Osteoblast (primary cell): ENCODE data around the gene NFRKB. TPM values are rescaled to one million over a fixed set of nuclear protein-coding genes. Genes with fewer than 3 reads are reported as not detected.

Experiments used
- DNase-seq: peaks from one replicate; pipeline ENCODE4 v3.0.0; 2011; ENCODE audit warnings: low spot score, mixed read lengths; ENCODE audit not compliant: insufficient read length; ENCODE audit errors: missing footprints
- H2AFZ ChIP-seq: 2 replicates; pipeline ENCODE4 v1.6.0; 2011; ENCODE audit warnings: mild to moderate bottlenecking, low read length
- H3K27ac ChIP-seq: 2 replicates; pipeline ENCODE4 v1.5.1; 2011; ENCODE audit warnings: mild to moderate bottlenecking, low read depth, low read length, moderate library complexity
- H3K27me3 ChIP-seq: 2 replicates; pipeline ENCODE4 v1.6.0; 2012; ENCODE audit warnings: mild to moderate bottlenecking, control low read depth, inconsistent platforms, low read length, moderate library complexity; ENCODE audit not compliant: insufficient read depth
- H3K36me3 ChIP-seq: 2 replicates; pipeline ENCODE4 v1.5.1; 2011; ENCODE audit warnings: mild to moderate bottlenecking, low read length, control low read depth, moderate library complexity; ENCODE audit not compliant: insufficient read depth
- H3K4me1 ChIP-seq: 2 replicates; pipeline ENCODE4 v1.5.1; 2011; ENCODE audit warnings: mild to moderate bottlenecking, low read length, control low read depth, moderate library complexity; ENCODE audit not compliant: insufficient read depth
- H3K4me2 ChIP-seq: 2 replicates; pipeline ENCODE4 v1.6.0; 2011; ENCODE audit warnings: mild to moderate bottlenecking, low read length; ENCODE audit not compliant: insufficient read depth
- H3K4me3 ChIP-seq: fragments of 200-600 bp; sonication (generic); 3 replicates; pipeline ENCODE4 v1.5.1; 2012; ENCODE audit warnings: mild to moderate bottlenecking, low read length, inconsistent platforms; ENCODE audit not compliant: insufficient read depth
- H3K79me2 ChIP-seq: 2 replicates; pipeline ENCODE4 v1.6.0; 2012; ENCODE audit warnings: mild to moderate bottlenecking, low read length, control low read depth, inconsistent platforms; ENCODE audit not compliant: insufficient read depth
- H3K9me3 ChIP-seq: 2 replicates; pipeline ENCODE4 v1.5.1; 2011; ENCODE audit warnings: low read depth, low read length, control low read depth
- H4K20me1 ChIP-seq: 2 replicates; pipeline ENCODE4 v1.6.0; 2012; ENCODE audit warnings: mild to moderate bottlenecking, low read length, control low read depth; ENCODE audit not compliant: insufficient read depth
- total RNA-seq: library from RNA; depleted of rRNA; stranded (reverse); fragments of >200 nt; gene quantifications from 2 replicates; pipeline ENCODE4 v1.2.3, GENCODE V29; 2012
- TF ChIP-seq, protein P1 (sequence below): IDR thresholded peaks from 2 replicates; pipeline ENCODE4 v1.5.1; 2011; ENCODE audit warnings: mild to moderate bottlenecking, low read depth, low read length, moderate library complexity; ENCODE audit errors: extremely low read depth

NFRKB gene
- total RNA-seq, 1 donor: 15.2 TPM

DNA sequence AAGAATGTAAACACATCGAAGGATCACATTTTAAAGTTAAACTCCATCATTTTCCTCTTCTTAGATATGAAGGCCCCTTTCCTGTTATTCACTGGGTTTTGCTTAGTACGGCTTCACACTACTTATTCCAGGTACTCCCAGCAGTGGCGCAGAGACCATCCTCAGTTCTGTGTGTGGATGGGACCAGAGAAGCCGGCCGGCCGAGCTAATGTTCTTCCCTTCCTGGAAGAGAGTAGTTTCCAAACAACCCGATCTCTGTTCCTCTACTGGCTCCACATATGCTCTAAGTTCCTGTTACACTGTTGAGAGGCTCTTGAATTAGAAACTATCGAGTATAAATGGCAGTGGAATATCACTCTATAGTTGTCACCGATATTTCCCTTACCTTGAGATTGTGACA lies 684 bp upstream of the NFRKB start:
- DNase-seq: peak; percentile 73
- H3K4me1 ChIP-seq: peaks cover 13% of the 10 kb centered on the region

GRCh38 chr11:129894278-129895125 lies 876 bp downstream of the NFRKB start:
- H3K36me3 ChIP-seq: peaks cover 17% of the 10 kb centered on the region
- no peaks in the 10 kb centered on the region for H3K27me3 ChIP-seq
- no peak for DNase-seq
- peak overlapping the region; percentile 89 for H3K4me3 ChIP-seq
- H3K4me1 ChIP-seq: peaks cover 13% of the 10 kb centered on the region
- peaks cover 5% of the 10 kb centered on the region for H4K20me1 ChIP-seq
- H3K79me2 ChIP-seq: peaks cover 18% of the 10 kb centered on the region
- peak overlapping the region; percentile 84 for H3K4me2 ChIP-seq
- peak overlapping the region; percentile 88 for H2AFZ ChIP-seq
- TF ChIP-seq, protein P1, sequence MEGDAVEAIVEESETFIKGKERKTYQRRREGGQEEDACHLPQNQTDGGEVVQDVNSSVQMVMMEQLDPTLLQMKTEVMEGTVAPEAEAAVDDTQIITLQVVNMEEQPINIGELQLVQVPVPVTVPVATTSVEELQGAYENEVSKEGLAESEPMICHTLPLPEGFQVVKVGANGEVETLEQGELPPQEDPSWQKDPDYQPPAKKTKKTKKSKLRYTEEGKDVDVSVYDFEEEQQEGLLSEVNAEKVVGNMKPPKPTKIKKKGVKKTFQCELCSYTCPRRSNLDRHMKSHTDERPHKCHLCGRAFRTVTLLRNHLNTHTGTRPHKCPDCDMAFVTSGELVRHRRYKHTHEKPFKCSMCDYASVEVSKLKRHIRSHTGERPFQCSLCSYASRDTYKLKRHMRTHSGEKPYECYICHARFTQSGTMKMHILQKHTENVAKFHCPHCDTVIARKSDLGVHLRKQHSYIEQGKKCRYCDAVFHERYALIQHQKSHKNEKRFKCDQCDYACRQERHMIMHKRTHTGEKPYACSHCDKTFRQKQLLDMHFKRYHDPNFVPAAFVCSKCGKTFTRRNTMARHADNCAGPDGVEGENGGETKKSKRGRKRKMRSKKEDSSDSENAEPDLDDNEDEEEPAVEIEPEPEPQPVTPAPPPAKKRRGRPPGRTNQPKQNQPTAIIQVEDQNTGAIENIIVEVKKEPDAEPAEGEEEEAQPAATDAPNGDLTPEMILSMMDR: no peak
- no peaks in the 10 kb centered on the region for H3K9me3 ChIP-seq
- H3K27ac ChIP-seq: peak overlapping the region; percentile 3

More for the DNA sequence above, 684 bp upstream of the NFRKB start:
- H3K27me3 ChIP-seq: no peaks in the 10 kb centered on the region
- H3K36me3 ChIP-seq: peaks cover 14% of the 10 kb centered on the region
- H4K20me1 ChIP-seq: peaks cover 5% of the 10 kb centered on the region
- H3K4me3 ChIP-seq: peak overlapping the region; percentile 89
- H3K79me2 ChIP-seq: peaks cover 18% of the 10 kb centered on the region
- H3K9me3 ChIP-seq: no peaks in the 10 kb centered on the region
- TF ChIP-seq, protein P1: no peak
- peak overlapping the region; percentile 99 for H3K4me2 ChIP-seq
- no peak overlapping the region for H3K27ac ChIP-seq
- H2AFZ ChIP-seq: peak overlapping the region; percentile 99

DNA sequence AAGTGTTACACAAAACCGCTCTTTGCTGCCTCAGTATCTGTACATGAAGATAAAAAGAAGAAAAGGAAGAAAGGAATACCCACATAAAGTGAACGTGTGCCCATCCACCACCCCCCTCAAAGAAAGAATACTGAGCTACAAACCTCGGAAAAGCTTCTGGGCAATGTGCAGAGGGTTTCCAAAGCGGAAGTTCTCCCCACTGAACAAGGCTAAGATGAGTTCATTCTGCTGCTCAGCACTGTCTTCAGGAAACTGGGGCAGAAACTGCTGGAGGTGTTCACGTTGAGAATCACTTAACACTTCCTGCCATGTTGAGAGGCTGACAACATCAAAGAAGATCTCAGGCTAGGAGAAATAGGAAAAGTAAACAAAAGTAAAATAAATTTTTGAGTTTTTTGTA lies 6.9 kb downstream of the NFRKB start:
- H3K79me2 ChIP-seq: peaks cover under 1% of the 10 kb centered on the region
- TF ChIP-seq, protein P1: no peak
- no peak for DNase-seq
- peaks cover 67% of the 10 kb centered on the region for H3K36me3 ChIP-seq
- H3K4me1 ChIP-seq: no peaks in the 10 kb centered on the region
- H3K27ac ChIP-seq: no peak overlapping the region
- no peak overlapping the region for H3K4me3 ChIP-seq
- H3K27me3 ChIP-seq: no peaks in the 10 kb centered on the region
- H4K20me1 ChIP-seq: no peaks in the 10 kb centered on the region
- H2AFZ ChIP-seq: no peak overlapping the region
- H3K9me3 ChIP-seq: no peaks in the 10 kb centered on the region
- H3K4me2 ChIP-seq: no peak overlapping the region

DNA sequence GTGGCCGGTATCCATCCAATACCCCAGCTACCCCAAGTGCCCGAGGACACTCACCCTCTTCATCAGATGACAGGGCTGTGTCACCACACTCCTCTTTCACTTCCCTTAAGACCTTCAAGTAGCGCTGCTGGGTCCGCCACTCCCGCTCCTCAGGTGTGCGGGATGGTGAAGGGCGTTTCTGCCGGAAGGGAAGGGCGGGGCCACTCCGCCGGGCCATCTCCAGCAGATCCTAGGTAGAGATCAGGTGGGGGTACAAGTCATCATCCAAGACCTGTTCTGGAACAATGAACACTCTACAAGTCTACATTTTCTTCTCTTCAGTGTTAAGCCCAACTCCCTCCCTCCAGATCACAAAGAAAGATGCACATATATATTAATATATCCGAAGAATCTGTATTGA lies 10.0 kb downstream of the NFRKB start:
- Histone ChIP-seq H3K27me3 (no peaks in the 10 kb centered on the region), H3K27ac (no peak overlapping the region), H3K9me3 (no peaks in the 10 kb centered on the region), H3K4me3 (no peak overlapping the region), H3K4me2 (no peak overlapping the region), H3K4me1 (no peaks in the 10 kb centered on the region), H4K20me1 (no peaks in the 10 kb centered on the region), H3K36me3 (peaks cover 81% of the 10 kb centered on the region), H2AFZ (no peak overlapping the region), H3K79me2 (no peaks in the 10 kb centered on the region)
- TF ChIP-seq, protein P1: no peak
- DNase-seq: no peak
